K562 (cell line): Measurements from ENCODE around the gene NLK.

ENCODE experiments used
- KLF13 ChIP-seq: fragments of 450-650 bp; IDR thresholded peaks from 2 replicates; pipeline ENCODE4 v1.6.1; 2016; ENCODE audit warnings: missing genetic modification characterization, low read depth, mild to moderate bottlenecking, missing compliant biosample characterization, moderate library complexity, borderline replicate concordance
- RNF219 ChIP-seq: fragments of 250-450 bp; sonication (Bioruptor Pico); IDR thresholded peaks from 2 replicates; pipeline ENCODE4 v1.5.0; 2022; ENCODE audit warnings: mild to moderate bottlenecking
- ZNF41 ChIP-seq: fragments of 250-450 bp; sonication (Bioruptor Pico); conservative IDR thresholded peaks from 2 replicates; pipeline ENCODE4 v1.4.0; 2020; ENCODE audit warnings: mild to moderate bottlenecking
- ZNF655 ChIP-seq: fragments of 250-450 bp; sonication (Bioruptor Pico); IDR thresholded peaks from 2 replicates; pipeline ENCODE4 v1.5.0; 2021

- TF ChIP-seq RNF219 (no peak), ZNF41 (CRISPR knock-in tag) (no peak), KLF13 (tag) (no peak), ZNF655 (CRISPR knock-in tag) (no peak)
Observed at GRCh38 chr17:28110184-28110583, 67.7 kb downstream of the NLK start.
